Endothelial cell (in vitro differentiated cells): ENCODE data around the gene CYP27B1. TPM values are rescaled to one million over a fixed set of nuclear protein-coding genes. Genes with fewer than 3 reads are reported as not detected.

ENCODE experiments used
- DNase-seq: peaks from one replicate; pipeline ENCODE4 v3.0.0; 2021; ENCODE audit warnings: low spot score
- H3K27ac Mint-ChIP-seq: one replicate; pipeline ENCODE4 v1.8.0; 2021; ENCODE audit warnings: mixed read lengths, inconsistent platforms; ENCODE audit not compliant: unreplicated experiment
- H3K27me3 Mint-ChIP-seq: one replicate; pipeline ENCODE4 v1.8.0; 2021; ENCODE audit warnings: mild to moderate bottlenecking, moderate library complexity, mixed read lengths, inconsistent platforms; ENCODE audit not compliant: unreplicated experiment
- H3K36me3 Mint-ChIP-seq: one replicate; pipeline ENCODE4 v1.8.0; 2021; ENCODE audit warnings: mild to moderate bottlenecking, low read depth, mixed read lengths, inconsistent platforms; ENCODE audit not compliant: unreplicated experiment
- H3K4me1 Mint-ChIP-seq: one replicate; pipeline ENCODE4 v1.8.0; 2021; ENCODE audit warnings: mild to moderate bottlenecking, mixed read lengths, inconsistent platforms; ENCODE audit not compliant: unreplicated experiment
- H3K4me3 Mint-ChIP-seq: one replicate; pipeline ENCODE4 v1.8.0; 2021; ENCODE audit warnings: mild to moderate bottlenecking, mixed read lengths, inconsistent platforms; ENCODE audit not compliant: unreplicated experiment
- H3K9me3 Mint-ChIP-seq: one replicate; pipeline ENCODE4 v1.8.0; 2021; ENCODE audit warnings: mixed read lengths, inconsistent platforms; ENCODE audit not compliant: unreplicated experiment
- CTCF ChIP-seq: fragments of 200-600 bp; sonication (generic); IDR thresholded peaks from one replicate; pipeline ENCODE4 v1.5.0; 2021; ENCODE audit warnings: antibody characterized with exemption; ENCODE audit not compliant: unreplicated experiment
- total RNA-seq: library from RNA; stranded (reverse); fragmentation: NEBNext Ultra II Directional; extraction: Animal tissue kit (Norgen Biotek cat#: 25700); gene quantifications from one replicate; pipeline ENCODE4 v1.2.1, GENCODE V29; 2021; ENCODE audit not compliant: unreplicated experiment

CYP27B1 gene
- total RNA-seq, 1 donor from 2014 or later = 1.4 TPM

GRCh38 chr12:57808351-57808750, 41.5 kb upstream of the CYP27B1 start:
- no peaks in the 10 kb centered on the region for H3K9me3 Mint-ChIP-seq
- no peak overlapping the region for H3K4me3 Mint-ChIP-seq
- no peak for TF ChIP-seq CTCF
- H3K36me3 Mint-ChIP-seq = peaks cover 35% of the 10 kb centered on the region
- no peak for DNase-seq
- H3K27me3 Mint-ChIP-seq = peaks cover 13% of the 10 kb centered on the region
- no peaks in the 10 kb centered on the region for H3K4me1 Mint-ChIP-seq
- no peak overlapping the region for H3K27ac Mint-ChIP-seq

- Mint-ChIP-seq H3K4me3 (no peak overlapping the region), H3K27ac (no peak overlapping the region), H3K4me1 (no peaks in the 10 kb centered on the region), H3K27me3 (peaks cover 9% of the 10 kb centered on the region), H3K36me3 (peaks cover 32% of the 10 kb centered on the region), H3K9me3 (no peaks in the 10 kb centered on the region)
- no peak for DNase-seq
- no peak for TF ChIP-seq CTCF
These were observed 40.4 kb upstream of the CYP27B1 start for GRCh38 chr12:57807285-57807684.

GRCh38 chr12:57806677-57807076, 39.8 kb upstream of the CYP27B1 start:
- peaks cover 29% of the 10 kb centered on the region for H3K36me3 Mint-ChIP-seq
- no peaks in the 10 kb centered on the region for H3K4me1 Mint-ChIP-seq
- DNase-seq = no peak
- H3K9me3 Mint-ChIP-seq = no peaks in the 10 kb centered on the region
- TF ChIP-seq CTCF = no peak
- peaks cover 9% of the 10 kb centered on the region for H3K27me3 Mint-ChIP-seq
- no peak overlapping the region for H3K27ac Mint-ChIP-seq
- H3K4me3 Mint-ChIP-seq = no peak overlapping the region

- no peak overlapping the region for H3K27ac Mint-ChIP-seq
- H3K9me3 Mint-ChIP-seq = no peaks in the 10 kb centered on the region
- H3K27me3 Mint-ChIP-seq = peaks cover 5% of the 10 kb centered on the region
- peaks cover 22% of the 10 kb centered on the region for H3K36me3 Mint-ChIP-seq
- TF ChIP-seq CTCF = peak; percentile 71
- no peaks in the 10 kb centered on the region for H3K4me1 Mint-ChIP-seq
- peak; percentile 60 for DNase-seq
- no peak overlapping the region for H3K4me3 Mint-ChIP-seq
These were observed 36.5 kb upstream of the CYP27B1 start for GRCh38 chr12:57803319-57803893.

- Mint-ChIP-seq H3K27ac (no peak overlapping the region), H3K36me3 (peaks cover 17% of the 10 kb centered on the region), H3K9me3 (no peaks in the 10 kb centered on the region), H3K4me3 (no peak overlapping the region), H3K4me1 (no peaks in the 10 kb centered on the region), H3K27me3 (peaks cover 2% of the 10 kb centered on the region)
- TF ChIP-seq CTCF = no peak
- no peak for DNase-seq
These were observed 35.7 kb upstream of the CYP27B1 start for GRCh38 chr12:57802607-57803006.
